Measurements from ENCODE around the gene CORO2B.

CORO2B gene

DNA sequence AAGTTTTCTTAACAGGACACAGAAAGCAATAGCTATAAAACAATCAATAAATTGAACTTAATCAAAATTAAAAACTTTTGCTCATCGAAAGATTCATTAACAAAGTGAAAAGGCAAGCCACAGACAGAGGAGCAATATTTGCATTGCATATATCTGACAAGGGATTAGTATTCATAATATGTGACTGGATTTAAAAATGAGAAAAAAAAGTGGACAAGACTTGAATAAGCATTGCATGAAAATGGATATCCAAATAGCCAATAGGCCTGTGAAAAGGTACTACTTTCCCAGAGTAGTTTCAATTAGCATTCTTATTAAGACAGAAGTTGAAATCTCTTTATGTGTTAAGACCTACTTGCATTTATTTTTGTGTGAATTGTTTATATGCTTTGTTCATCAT, 84.7 kb downstream of the CORO2B start:
- H3K36me3 ChIP-seq = peaks cover 29% of the 10 kb centered on the region
- DNase-seq = no peak
- TF ChIP-seq, protein P1, sequence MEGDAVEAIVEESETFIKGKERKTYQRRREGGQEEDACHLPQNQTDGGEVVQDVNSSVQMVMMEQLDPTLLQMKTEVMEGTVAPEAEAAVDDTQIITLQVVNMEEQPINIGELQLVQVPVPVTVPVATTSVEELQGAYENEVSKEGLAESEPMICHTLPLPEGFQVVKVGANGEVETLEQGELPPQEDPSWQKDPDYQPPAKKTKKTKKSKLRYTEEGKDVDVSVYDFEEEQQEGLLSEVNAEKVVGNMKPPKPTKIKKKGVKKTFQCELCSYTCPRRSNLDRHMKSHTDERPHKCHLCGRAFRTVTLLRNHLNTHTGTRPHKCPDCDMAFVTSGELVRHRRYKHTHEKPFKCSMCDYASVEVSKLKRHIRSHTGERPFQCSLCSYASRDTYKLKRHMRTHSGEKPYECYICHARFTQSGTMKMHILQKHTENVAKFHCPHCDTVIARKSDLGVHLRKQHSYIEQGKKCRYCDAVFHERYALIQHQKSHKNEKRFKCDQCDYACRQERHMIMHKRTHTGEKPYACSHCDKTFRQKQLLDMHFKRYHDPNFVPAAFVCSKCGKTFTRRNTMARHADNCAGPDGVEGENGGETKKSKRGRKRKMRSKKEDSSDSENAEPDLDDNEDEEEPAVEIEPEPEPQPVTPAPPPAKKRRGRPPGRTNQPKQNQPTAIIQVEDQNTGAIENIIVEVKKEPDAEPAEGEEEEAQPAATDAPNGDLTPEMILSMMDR (IDR thresholded peaks at IDR 0.05; ENCODE audit: low read depth, low read length) = no peak
- no peaks in the 10 kb centered on the region for H3K9me3 ChIP-seq (ENCODE audit: severe bottlenecking)
- no peak overlapping the region for H3K4me3 ChIP-seq (ENCODE audit: low read depth, low read length)
- no peak overlapping the region for H3K27ac ChIP-seq
- H3K27me3 ChIP-seq (ENCODE audit: insufficient read depth, low read depth, severe bottlenecking) = no peaks in the 10 kb centered on the region

DNA sequence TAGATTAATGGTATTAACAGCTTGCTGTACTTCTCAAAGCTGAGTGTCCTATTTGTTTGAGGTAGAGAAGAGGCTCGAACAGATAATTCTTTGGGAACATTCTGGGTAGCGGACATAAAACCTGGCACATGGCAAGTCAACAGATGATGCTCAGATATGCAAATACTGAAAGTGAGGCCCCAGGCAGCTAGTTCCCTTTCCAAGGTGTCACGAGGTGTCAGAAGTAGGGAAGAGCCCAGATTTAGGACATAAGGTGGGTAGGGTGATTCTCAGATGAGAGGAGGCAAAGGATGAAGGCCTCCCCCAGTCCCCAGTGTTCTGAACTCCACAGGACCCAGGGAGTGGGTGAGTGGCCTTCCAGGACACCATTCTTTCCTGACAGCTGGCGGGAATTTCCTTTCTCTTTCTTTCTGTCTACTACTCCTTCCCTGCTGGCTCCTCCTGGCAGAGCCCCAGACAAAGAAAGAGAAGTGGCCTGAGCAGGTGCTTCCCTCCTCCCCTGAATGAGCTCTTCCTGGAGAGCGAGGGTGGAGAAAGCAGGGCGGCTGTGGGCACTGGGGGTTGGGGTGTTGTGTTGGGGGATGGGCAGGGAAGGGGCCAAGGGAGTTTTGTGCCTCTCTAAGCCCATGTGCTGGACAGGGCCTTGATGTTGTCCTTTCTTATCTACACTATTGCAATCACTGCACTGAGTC, 87.5 kb downstream of the CORO2B start:
- H3K27me3 ChIP-seq (ENCODE audit: insufficient read depth, low read depth, severe bottlenecking) = no peaks in the 10 kb centered on the region
- no peak overlapping the region; the same call in 1 of the 2 replicates for H3K27ac ChIP-seq
- peaks cover 18% of the 10 kb centered on the region for H3K36me3 ChIP-seq
- no peak for DNase-seq
- H3K4me3 ChIP-seq (ENCODE audit: low read depth, low read length) = no peak overlapping the region
- H3K9me3 ChIP-seq (ENCODE audit: severe bottlenecking) = no peaks in the 10 kb centered on the region
- TF ChIP-seq, protein P1 (IDR thresholded peaks at IDR 0.05; ENCODE audit: low read depth, low read length) = no peak

DNA sequence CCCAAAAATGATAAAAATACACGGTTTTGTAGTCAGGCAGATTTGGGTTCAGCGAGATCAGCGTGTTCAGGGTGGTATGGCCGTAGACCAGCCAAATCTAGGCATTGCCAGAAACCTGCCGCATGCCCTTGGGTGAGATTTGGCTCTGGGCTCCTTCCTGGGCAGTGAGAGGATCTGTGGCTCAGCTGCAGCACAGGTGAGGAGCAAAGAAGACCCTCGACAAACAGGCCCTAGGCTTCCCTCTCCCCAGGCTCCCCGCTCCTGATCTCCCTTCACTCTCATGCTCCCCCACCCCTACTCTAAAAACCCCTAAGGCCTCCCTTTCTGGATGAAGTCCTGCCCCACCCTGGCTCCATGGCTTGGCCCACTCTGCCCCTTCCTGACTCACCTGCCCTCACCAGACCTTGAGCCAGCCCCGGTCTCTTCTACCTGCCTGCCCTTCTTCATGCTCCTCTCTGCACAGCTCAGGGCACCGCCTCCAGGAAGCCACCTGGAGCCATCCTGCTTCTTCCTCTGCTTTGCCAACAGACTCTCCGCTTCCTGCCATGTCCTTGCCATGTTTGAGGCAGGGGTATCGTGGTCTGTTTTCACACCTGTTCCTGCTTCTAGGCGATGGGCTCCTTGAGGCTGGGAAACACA, 88.1 kb downstream of the CORO2B start:
- H3K27ac ChIP-seq = no peak overlapping the region; the same call in 1 of the 2 replicates

DNA sequence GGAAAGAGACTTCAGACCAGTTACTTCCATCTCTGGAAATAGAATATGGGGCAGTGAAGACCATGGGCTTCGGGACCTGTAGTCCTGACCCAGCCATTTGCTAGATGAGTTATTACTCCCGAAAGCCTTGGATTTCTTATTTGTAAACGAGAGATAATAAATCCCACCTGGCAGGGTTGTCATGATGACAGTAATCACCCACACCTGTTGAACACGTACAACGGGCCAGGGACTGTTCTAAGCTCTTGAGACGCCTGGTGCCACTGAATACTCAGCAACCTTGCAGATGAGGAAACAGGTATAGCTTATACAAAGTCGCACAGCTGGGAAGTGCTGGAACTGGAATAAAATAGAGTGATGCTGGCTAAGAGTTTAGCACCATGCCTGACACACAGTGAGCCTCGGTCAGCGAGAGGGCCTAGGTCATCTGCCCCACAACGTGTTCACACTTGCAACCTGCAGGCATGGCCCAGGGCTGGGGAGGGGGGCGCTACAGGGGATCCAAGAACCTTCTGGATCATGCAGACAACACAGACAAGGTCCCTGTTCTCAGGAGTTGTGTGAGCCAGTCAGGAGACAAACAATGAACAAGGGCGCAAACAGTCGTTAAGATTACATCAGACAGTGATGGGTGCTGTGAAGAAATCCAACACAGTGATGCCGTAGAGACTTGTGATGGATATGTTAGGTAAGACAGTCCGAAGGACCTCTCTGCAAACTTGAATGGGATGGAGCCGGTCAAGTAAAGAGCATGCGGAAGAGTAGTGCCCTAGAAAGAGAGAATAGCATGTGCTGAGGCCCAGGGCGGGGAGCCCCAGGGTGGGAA, 89.2 kb downstream of the CORO2B start:
- H3K4me3 ChIP-seq (ENCODE audit: low read depth, low read length) = no peak overlapping the region
- peaks cover 18% of the 10 kb centered on the region for H3K36me3 ChIP-seq
- H3K27me3 ChIP-seq (ENCODE audit: insufficient read depth, low read depth, severe bottlenecking) = no peaks in the 10 kb centered on the region
- no peak overlapping the region for H3K27ac ChIP-seq
- TF ChIP-seq, protein P1 (IDR thresholded peaks at IDR 0.05; ENCODE audit: low read depth, low read length) = no peak
- DNase-seq = no peak
- no peaks in the 10 kb centered on the region for H3K9me3 ChIP-seq (ENCODE audit: severe bottlenecking)

More for the DNA sequence above, 88.1 kb downstream of the CORO2B start:
- DNase-seq = no peak
- Histone ChIP-seq H3K4me3 (ENCODE audit: low read depth, low read length) (no peak overlapping the region), H3K9me3 (ENCODE audit: severe bottlenecking) (no peaks in the 10 kb centered on the region), H3K27me3 (ENCODE audit: insufficient read depth, low read depth, severe bottlenecking) (no peaks in the 10 kb centered on the region), H3K36me3 (peaks cover 18% of the 10 kb centered on the region)
- TF ChIP-seq, protein P1 (IDR thresholded peaks at IDR 0.05; ENCODE audit: low read depth, low read length) = no peak

DNA sequence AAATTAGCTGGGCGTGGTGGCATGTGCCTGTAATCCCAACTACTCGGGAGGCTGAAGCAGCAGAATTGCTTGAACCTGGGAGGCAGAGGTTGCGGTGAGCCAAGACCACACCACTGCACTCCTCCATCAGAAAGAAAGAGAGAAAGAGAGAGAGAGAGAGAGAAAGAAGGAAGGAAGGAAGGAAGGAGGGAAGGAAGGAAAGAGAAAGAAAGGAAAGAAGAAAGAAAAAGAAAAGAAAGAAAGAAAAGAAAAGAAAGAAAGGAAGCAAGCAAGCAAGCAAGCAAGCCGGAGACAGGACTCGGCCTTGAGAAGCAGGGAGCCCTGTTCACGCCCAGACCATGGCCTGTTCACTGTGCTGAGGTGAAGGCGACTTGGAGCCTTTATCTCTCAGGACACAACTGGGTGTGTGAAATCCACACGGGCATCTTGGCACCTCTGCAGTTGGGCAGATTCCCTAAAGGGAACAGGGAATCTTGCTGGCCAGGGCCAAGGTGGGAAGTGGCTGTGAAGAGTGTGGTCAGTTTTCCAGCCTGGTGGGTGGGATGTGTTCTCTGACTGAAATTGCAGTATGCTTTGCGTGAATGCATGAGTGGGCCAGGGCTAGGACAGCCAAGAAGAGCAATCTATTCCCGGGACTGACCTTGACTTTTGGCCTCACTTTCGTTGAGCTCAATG, 90.3 kb downstream of the CORO2B start:
- TF ChIP-seq, protein P1 (IDR thresholded peaks at IDR 0.05; ENCODE audit: low read depth, low read length) = no peak
- Histone ChIP-seq H3K27me3 (ENCODE audit: insufficient read depth, low read depth, severe bottlenecking) (no peaks in the 10 kb centered on the region), H3K27ac (no peak overlapping the region), H3K4me3 (ENCODE audit: low read depth, low read length) (no peak overlapping the region), H3K9me3 (ENCODE audit: severe bottlenecking) (no peaks in the 10 kb centered on the region), H3K36me3 (peaks cover 7% of the 10 kb centered on the region)
- no peak for DNase-seq

All from WERI-Rb-1 (cell line).